ENCODE measurements around the gene ZMYM4.
"Not testable (repeated sequence)": the region's sequence is repeated elsewhere in the genome, so short reads cannot be mapped to it uniquely, and the experiment has no call there.

The ZMYM4 gene

DNA sequence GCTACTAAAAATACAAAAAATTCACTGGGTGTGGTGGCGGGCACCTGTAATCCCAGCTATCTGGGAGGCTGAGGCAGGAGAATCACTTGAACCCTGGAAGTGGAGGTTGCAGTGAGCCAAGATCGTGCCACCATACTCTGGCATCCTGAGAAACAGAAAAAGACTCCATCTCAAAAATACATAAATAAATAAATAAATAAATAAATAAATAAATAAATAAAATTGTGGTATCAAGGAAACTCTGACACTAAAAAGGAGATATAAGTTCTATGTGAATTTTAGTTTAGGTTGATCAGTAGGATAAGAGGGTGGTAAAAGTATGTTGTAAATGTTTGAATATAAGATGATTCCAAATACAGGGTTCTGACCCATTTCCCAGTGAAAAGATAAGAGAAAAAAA lies 63.1 kb downstream of the ZMYM4 start:
- DNase-seq = not testable (repeated sequence)

DNA sequence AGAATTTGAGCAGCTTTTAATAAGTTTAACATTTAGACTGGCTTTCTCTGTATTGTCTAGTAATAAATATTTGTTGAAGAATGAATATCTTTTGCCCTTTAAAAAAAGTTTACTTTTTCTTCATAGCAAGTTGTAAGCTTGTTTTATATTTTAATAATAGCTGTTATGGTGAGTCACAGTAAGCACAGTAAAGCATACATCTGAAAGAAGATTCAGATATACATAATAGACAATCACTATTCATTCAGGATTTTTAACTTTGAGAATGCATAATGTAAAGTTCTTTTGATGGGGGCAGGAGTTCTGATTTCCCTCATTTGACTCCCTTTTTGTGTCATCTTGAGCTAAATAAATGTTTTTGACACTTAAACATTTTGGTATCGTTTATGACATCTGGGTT lies 66.0 kb downstream of the ZMYM4 start:
- DNase-seq = no peak

- DNase-seq = no peak
Observed at GRCh38 chr1:35340519-35340918, 72.0 kb downstream of the ZMYM4 start.

GRCh38 chr1:35345439-35345981 lies 77.0 kb downstream of the ZMYM4 start:
- DNase-seq = no peak

GRCh38 chr1:35350872-35351271 lies 82.4 kb downstream of the ZMYM4 start:
- no peak for DNase-seq

- DNase-seq = no peak
Observed at GRCh38 chr1:35359995-35360394, 91.5 kb downstream of the ZMYM4 start.

- DNase-seq = no peak
Observed at GRCh38 chr1:35361638-35362037, 93.1 kb downstream of the ZMYM4 start.

DNA sequence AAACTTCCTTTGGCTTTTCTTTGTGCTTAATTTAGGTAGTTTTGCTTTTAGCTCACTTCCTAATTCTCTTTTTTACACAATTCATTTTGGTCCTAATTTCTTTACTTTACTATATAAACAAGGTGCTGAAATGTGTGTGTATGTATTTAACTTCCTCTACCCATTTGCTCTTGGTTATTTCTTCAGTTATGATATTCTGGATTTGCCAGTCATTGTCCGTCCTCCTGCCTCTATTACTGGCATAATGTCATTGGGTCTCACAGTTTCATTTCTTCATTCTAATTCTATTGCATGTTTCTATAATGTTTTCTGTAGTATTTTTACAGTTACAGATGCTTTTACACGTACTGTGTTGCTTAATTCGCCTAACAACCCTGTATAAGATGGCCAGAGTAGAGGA lies 96.2 kb downstream of the ZMYM4 start:
- no peak for DNase-seq

- no peak for DNase-seq
Observed at GRCh38 chr1:35367914-35368313, 99.4 kb downstream of the ZMYM4 start.

DNA sequence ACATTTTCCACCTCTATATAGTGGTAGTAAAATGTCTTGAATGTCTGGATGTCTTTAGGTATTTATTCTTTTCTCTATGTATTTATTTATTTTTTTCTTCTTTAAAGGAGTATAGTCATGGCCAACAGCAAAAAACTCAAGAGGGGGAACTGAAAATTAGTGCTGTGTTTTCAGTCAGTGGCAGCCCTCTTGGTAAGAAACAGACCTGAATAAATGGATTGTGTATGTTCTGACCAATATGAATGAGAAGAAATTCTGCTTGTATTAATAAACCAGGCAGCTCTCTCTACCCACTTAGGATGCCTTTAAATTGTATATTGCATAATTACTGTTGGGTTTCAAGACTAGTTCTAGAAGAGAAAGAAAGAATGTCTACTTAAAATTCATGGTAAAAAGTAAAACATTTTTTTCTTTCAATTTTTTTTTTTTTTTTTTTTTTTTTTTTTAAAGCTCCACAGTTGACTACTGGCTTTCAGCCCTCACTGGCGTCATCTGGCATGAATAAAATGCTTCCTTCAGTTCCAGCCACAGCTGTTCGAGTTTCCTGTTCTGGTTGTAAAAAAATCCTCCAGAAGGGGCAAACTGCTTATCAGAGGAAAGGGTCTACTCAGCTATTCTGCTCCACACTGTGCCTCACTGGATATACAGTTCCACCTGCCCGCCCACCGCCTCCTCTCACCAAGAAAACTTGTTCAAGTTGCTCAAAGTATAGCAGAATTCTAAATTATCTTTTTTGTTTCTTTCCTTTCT lies 101.6 kb downstream of the ZMYM4 start:
- no peak for DNase-seq

- no peak for DNase-seq
Observed at GRCh38 chr1:35371506-35371905, 103.0 kb downstream of the ZMYM4 start.

DNA sequence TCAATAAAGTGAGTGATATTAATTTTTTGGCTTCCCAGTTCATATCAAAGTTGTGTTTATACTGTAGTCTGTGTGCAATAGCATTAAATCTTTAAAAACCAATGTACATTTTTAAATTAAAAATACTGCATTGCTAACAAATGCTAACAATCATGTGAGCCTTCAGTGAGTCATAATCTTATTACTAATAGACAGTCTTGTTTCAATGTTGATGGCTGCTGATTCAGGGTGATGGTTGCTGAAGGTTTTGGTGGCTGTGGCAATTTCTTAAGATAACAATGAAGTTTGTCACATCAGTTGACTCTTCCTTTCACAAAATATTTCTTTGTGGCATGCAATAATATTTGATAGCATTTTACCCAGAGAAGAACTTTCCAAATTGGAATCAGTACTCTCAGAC lies 109.0 kb downstream of the ZMYM4 start:
- no peak for DNase-seq

- DNase-seq = no peak
Observed at GRCh38 chr1:35379317-35380000, 111.0 kb downstream of the ZMYM4 start.

DNA sequence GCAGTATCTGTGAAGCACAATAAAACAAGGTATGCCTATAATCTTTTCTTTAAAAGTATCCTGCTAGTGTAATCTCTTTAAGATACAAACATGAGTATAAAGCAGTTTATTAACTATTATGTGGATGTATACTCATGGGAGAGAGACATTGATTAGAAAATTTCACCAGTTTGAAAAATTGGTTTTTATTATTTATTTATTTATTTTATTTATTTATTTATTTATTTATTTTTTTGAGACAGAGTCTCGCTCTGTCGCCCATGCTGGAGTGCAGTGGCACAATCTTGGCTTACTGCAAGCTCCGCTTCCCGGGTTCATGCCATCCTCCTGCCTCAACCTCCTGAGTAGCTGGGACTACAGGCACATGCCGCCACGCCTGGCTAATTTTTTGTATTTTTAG lies 111.6 kb downstream of the ZMYM4 start:
- DNase-seq = not testable (repeated sequence)

GRCh38 chr1:35382107-35382506 lies 113.6 kb downstream of the ZMYM4 start:
- DNase-seq = no peak

- no peak for DNase-seq
Observed at GRCh38 chr1:35386290-35386689, 117.8 kb downstream of the ZMYM4 start.

- DNase-seq = no peak
Observed at GRCh38 chr1:35386959-35387358, 118.5 kb downstream of the ZMYM4 start.

GRCh38 chr1:35390600-35391494 lies 122.3 kb downstream of the ZMYM4 start:
- no peak for DNase-seq

GRCh38 chr1:35394386-35394785 lies 125.9 kb downstream of the ZMYM4 start:
- DNase-seq = no peak

DNA sequence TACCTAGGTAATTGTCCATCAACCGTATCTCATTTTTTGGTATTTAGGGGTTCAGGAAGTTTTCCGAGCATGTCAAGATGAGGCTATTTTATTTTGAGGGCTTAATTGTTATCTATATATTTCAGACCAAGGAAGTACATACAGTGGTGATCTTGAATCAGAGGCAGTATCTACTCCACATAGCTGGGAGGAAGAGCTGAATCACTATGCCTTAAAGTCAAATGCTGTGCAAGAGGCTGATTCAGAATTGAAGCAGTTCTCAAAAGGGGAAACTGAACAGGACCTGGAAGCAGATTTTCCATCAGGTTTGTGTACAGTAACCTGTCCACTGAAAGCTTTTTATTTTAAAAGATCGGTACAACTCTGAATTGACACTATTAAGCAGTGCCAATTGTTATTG lies 130.2 kb downstream of the ZMYM4 start:
- DNase-seq = no peak

GRCh38 chr1:35401049-35401448 lies 132.5 kb downstream of the ZMYM4 start:
- DNase-seq = no peak

DNA sequence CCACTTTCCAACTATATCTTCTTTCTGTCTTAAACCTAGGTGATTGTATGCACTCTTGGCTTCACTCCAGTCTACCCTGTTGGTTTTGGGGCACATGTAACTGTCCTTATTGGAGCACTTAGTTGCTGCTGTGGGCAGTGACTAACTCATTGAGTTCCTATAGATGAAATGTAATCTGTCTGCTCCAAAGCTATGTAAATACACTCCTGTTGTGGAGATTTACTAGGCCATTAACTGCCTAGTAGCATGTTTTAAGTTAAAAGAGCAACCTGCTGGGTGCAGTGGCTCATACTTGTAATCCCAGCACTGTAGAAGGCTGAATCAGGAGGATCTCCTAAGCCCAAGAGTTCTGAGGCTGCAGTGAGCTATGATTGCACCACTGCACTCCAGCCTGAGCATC lies 137.6 kb downstream of the ZMYM4 start:
- no peak for DNase-seq

- DNase-seq = no peak
Observed at GRCh38 chr1:35407743-35408142, 139.2 kb downstream of the ZMYM4 start.

All from NCI-H1105 (cell line).